ENCODE data around the gene GLTP. TPM values are rescaled to one million over a fixed set of nuclear protein-coding genes. Genes with fewer than 3 reads are reported as not detected.
"Not testable (repeated sequence)": the region's sequence is repeated elsewhere in the genome, so short reads cannot be mapped to it uniquely, and the experiment has no call there.

Gene GLTP
- total RNA-seq, 1 donor from 2014 or later = 158 TPM

- intact Hi-C loops (cut with DNase I) = no loop called here
- Histone ChIP-seq H3K27me3 (no peaks in the 10 kb centered on the region), H3K27ac (no peak overlapping the region), H3K9me3 (no peaks in the 10 kb centered on the region), H3K4me3 (no peak overlapping the region), H3K36me3 (peaks cover 3 to 52% of the 10 kb centered on the region in 2 donors), H3K4me1 (peaks cover 24% of the 10 kb centered on the region)
- no peak for TF ChIP-seq POLR2AphosphoS5 (IDR thresholded peaks at IDR 0.05; ENCODE audit: insufficient read depth in 1 of 2, low read depth in 1 of 2)
- TF ChIP-seq, protein P1, sequence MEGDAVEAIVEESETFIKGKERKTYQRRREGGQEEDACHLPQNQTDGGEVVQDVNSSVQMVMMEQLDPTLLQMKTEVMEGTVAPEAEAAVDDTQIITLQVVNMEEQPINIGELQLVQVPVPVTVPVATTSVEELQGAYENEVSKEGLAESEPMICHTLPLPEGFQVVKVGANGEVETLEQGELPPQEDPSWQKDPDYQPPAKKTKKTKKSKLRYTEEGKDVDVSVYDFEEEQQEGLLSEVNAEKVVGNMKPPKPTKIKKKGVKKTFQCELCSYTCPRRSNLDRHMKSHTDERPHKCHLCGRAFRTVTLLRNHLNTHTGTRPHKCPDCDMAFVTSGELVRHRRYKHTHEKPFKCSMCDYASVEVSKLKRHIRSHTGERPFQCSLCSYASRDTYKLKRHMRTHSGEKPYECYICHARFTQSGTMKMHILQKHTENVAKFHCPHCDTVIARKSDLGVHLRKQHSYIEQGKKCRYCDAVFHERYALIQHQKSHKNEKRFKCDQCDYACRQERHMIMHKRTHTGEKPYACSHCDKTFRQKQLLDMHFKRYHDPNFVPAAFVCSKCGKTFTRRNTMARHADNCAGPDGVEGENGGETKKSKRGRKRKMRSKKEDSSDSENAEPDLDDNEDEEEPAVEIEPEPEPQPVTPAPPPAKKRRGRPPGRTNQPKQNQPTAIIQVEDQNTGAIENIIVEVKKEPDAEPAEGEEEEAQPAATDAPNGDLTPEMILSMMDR (IDR thresholded peaks at IDR 0.05) = no peak
- no peak for TF ChIP-seq POLR2A (IDR thresholded peaks at IDR 0.05)
- no peak for DNase-seq (ENCODE audit: extremely low spot score in 2 of 2)
These were observed 22.6 kb upstream of the GLTP start for GRCh38 chr12:109902891-109903418.

GRCh38 chr12:109900752-109901580, 20.6 kb upstream of the GLTP start:
- H3K4me1 ChIP-seq = peaks cover 24% of the 10 kb centered on the region
- no peaks in the 10 kb centered on the region for H3K27me3 ChIP-seq
- TF ChIP-seq POLR2A (IDR thresholded peaks at IDR 0.05) = no peak
- TF ChIP-seq POLR2AphosphoS5 (IDR thresholded peaks at IDR 0.05; ENCODE audit: insufficient read depth in 1 of 2, low read depth in 1 of 2) = no peak
- TF ChIP-seq, protein P1 (IDR thresholded peaks at IDR 0.05) = no peak
- DNase-seq (ENCODE audit: extremely low spot score in 2 of 2) = no peak
- H3K4me3 ChIP-seq = peak overlapping the region; percentile 73 to 88
- intact Hi-C loops (cut with DNase I) = no loop called here
- H3K27ac ChIP-seq = peak overlapping the region; percentile 82
- H3K9me3 ChIP-seq = no peaks in the 10 kb centered on the region
- peaks cover 3 to 33% of the 10 kb centered on the region in 2 donors for H3K36me3 ChIP-seq

- H3K27me3 ChIP-seq = no peaks in the 10 kb centered on the region
- peak within 1 kb of the TSS; percentile 73 to 88 for H3K4me3 ChIP-seq
- peaks cover 24% of the 10 kb centered on the region for H3K4me1 ChIP-seq
- DNase-seq (ENCODE audit: extremely low spot score in 2 of 2) = no peak
- H3K36me3 ChIP-seq = peaks cover 3 to 24% of the 10 kb centered on the region in 2 donors
- TF ChIP-seq, protein P1 (IDR thresholded peaks at IDR 0.05) = peak in 1 of 3 experiments; percentile 33
- TF ChIP-seq POLR2AphosphoS5 (IDR thresholded peaks at IDR 0.05; ENCODE audit: insufficient read depth in 1 of 2, low read depth in 1 of 2) = peak; percentile 83
- no peak for TF ChIP-seq POLR2A (IDR thresholded peaks at IDR 0.05)
- no peaks in the 10 kb centered on the region for H3K9me3 ChIP-seq
- peak within 1 kb of the TSS; percentile 82 for H3K27ac ChIP-seq
- intact Hi-C loops (cut with DNase I) = no loop called here
These were observed 19.7 kb upstream of the GLTP start, which contains the start of gene TCHP for GRCh38 chr12:109899783-109900751. Gene TCHP, plus strand, starts transcription at chr12:109900274. Its CDS starts 2,753 bp downstream, at chr12:109903027.

GRCh38 chr12:109899345-109899744, 19.0 kb upstream of the GLTP start:
- H3K9me3 ChIP-seq; intact Hi-C loops (cut with DNase I); H3K27me3 ChIP-seq; DNase-seq (ENCODE audit: extremely low spot score in 2 of 2): not testable (repeated sequence)
- H3K4me1 ChIP-seq = peaks cover 24% of the 10 kb centered on the region
- H3K36me3 ChIP-seq = peaks cover 3 to 16% of the 10 kb centered on the region in 2 donors
- H3K4me3 ChIP-seq = peak overlapping the region; percentile 73 to 88
- H3K27ac ChIP-seq = peak overlapping the region; percentile 82

- DNase-seq (ENCODE audit: extremely low spot score in 2 of 2) = no peak
- no peak overlapping the region for H3K27ac ChIP-seq
- no peaks in the 10 kb centered on the region for H3K36me3 ChIP-seq
- no peaks in the 10 kb centered on the region for H3K9me3 ChIP-seq
- H3K27me3 ChIP-seq = no peaks in the 10 kb centered on the region
- no peak for TF ChIP-seq POLR2A (IDR thresholded peaks at IDR 0.05)
- TF ChIP-seq POLR2AphosphoS5 (IDR thresholded peaks at IDR 0.05; ENCODE audit: insufficient read depth in 1 of 2, low read depth in 1 of 2) = no peak
- TF ChIP-seq, protein P1 (IDR thresholded peaks at IDR 0.05) = no peak
- H3K4me1 ChIP-seq = peaks cover 22% of the 10 kb centered on the region
- H3K4me3 ChIP-seq = no peak overlapping the region
- intact Hi-C loops (cut with DNase I) = no loop called here
These were observed 16.7 kb upstream of the GLTP start for GRCh38 chr12:109897029-109897428.
